NCI-H1694 (cell line): ENCODE measurements around the gene EPX.

Experiments used
- DNase-seq: peaks from one replicate; lab custom pipeline; 2025; lab: John Stamatoyannopoulos, UW

EPX gene

DNA sequence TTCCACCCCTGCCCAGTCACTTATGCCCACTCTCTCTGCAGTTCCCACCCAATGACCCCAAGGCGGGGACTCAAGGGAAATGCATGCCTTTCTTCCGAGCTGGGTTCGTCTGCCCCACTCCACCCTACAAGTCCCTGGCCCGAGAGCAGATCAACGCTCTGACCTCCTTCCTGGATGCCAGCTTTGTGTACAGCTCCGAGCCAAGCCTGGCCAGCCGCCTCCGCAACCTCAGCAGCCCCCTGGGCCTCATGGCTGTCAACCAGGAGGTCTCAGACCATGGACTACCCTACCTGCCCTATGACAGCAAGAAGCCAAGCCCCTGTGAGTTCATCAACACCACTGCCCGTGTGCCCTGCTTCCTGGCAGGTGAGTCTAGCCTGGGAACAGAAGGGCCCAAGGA is 59.6 kb downstream of the EPX start:
- no peak for DNase-seq

DNA sequence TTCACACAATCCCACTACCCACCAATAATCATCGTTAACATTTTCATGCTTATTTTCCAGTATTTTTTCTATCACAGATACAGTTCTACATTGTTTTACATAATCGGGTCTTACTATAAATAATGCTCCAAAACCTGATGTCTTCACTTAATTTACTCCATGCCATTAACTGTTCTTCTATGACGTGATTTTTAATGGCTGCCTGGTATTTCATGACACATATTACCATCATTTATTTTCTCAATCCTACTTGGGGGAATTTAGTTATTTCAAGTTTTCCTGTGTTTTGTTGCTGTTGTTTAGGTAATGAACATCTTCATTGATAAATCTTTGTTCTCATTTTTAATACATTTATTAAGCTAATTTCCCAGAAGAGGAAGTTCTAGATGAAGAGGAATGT is 60.6 kb downstream of the EPX start:
- DNase-seq, result no peak
